ENCODE data around the gene NUBPL. TPM values are rescaled to one million over a fixed set of nuclear protein-coding genes. Genes with fewer than 3 reads are reported as not detected.
"Not testable (repeated sequence)": the region's sequence is repeated elsewhere in the genome, so short reads cannot be mapped to it uniquely, and the experiment has no call there.

NUBPL gene
- total RNA-seq, 2 donors from 2014 or later = 6.7 to 13.1 TPM

DNA sequence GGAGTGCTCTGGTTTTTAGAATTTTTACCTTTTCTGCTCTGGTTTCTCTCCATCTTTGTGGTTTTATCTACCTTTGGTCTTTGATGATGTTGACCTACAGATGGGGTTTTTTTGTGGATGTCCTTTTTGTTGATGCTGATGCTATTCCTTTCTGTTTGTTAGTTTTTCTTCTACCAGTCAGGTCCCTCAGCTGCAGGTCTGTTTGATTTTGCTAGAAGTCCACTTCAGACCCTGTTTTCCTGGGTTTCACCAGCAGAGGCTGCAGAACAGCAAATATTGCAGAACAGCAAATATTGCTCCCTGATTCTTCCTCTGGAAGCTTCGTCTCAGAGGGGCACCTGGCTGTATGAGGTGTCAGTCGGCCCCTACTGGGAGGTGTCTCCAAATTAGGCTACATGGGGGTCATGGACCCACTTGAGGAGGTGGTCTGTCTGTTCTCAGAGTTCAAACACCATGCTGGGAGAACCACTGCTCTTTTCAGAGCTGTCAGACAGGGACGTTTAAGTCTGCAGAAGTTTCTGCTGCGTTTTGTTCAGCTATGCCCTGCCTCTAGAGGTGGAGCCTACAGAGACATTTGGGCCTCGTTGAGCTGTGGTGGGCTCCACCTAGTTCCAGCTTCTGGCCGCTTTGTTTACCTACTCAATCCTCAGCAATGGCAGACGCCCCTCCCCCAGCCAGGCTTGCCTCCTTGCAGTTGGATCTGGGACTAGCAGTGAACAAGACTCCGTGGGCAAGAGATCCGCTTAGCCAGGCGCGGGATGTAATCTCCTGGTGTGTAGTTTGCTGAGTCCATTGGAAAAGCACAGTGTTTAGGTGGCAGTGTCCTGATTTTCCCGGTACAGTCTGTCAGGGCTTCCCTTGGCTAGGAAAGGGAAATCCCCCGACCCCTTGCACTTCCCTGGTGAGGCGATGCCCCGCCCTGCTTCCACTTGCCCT, 250.8 kb downstream of the NUBPL start:
- Mint-ChIP-seq H3K9me3 (peaks cover 23% of the 10 kb centered on the region), H3K36me3 (ENCODE audit: low read depth) (peaks cover 28% of the 10 kb centered on the region)
- not testable (repeated sequence) for ATAC-seq (replicated peaks); H3K27me3 Mint-ChIP-seq; H3K4me3 Mint-ChIP-seq; H3K4me1 Mint-ChIP-seq; H3K27ac Mint-ChIP-seq

DNA sequence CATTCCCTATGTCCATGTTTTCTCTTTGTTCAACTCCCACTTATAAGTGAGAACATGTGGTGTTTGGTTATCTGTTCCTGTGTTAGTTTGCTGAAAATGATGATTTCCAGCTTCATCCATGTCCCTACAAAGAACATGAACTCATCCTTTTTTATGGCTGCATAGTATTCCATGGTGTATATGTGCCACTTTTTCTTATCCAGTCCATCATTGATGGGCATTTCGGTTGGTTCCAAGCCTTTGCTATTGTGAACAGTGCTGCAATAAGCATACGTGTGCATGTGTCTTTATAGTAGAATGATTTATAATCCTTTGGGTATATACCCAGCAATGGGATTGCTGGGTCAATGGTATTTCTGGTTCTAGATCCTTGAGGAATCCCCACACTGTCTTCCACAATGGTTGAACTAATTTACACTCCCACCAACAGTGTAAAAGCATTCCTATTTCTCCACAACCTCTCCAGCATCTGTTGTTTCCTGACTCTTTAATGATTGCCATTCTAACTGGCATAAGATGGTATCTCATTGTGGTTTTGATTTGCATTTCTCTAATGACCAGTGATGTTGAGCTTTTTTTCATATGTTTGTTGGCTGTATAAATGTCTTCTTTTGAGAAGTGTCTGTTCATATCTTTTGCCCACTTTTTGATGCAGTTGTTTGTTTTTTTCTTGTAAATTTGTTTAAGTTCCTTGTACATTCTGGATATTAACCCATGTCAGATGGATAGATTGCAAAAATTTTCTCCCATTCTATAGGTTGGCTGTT, 252.7 kb downstream of the NUBPL start:
- not testable (repeated sequence) for ATAC-seq (replicated peaks); H3K4me3 Mint-ChIP-seq; H3K4me1 Mint-ChIP-seq; H3K27me3 Mint-ChIP-seq; H3K27ac Mint-ChIP-seq
- H3K36me3 Mint-ChIP-seq (ENCODE audit: low read depth) = peaks cover 31% of the 10 kb centered on the region
- peaks cover 24% of the 10 kb centered on the region for H3K9me3 Mint-ChIP-seq

DNA sequence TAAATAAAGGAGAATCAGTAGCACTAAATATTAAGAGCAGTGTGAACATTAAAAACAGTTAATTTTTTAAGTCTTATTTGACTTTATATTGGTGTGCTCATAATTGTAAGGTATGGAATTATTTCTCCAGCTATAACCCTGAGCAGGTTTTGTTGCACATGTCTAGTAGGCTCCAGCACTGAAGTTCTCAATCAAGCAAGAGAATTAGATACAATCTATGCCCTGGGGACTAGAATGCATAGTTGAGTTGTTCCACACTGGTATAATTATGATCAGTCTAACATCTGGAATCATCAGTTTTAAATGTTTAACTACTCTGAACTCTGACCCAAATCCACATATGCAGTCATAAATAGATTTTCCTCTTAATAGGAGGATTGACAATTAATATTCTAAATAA, 258.1 kb downstream of the NUBPL start:
- Mint-ChIP-seq H3K27me3 (no peaks in the 10 kb centered on the region), H3K9me3 (peaks cover 11% of the 10 kb centered on the region), H3K4me1 (no peaks in the 10 kb centered on the region), H3K27ac (no peak overlapping the region), H3K36me3 (ENCODE audit: low read depth) (peaks cover 22% of the 10 kb centered on the region), H3K4me3 (no peak overlapping the region)
- no peak for ATAC-seq (replicated peaks)

DNA sequence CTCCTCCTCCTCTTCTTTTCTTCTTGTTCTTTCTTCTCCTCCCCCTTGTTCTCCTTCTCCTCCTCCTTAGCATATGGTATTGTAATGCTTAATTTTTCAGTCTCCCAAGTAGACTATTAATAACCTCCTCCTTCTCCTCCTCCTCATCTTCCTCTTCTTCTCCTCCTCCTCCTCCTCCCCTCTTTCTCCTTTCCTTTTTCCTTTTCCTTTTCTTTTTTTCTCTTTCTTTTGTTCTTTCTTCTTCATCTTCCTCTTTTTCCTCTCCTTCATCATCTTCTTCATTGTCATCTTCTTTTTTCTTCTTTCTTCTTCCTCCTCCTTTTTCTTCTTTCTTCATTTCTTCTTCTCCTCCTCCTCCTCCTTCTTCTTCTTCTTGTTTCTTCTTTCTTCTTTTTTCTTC, 264.3 kb downstream of the NUBPL start:
- Mint-ChIP-seq H3K4me3 (no peak overlapping the region), H3K9me3 (no peaks in the 10 kb centered on the region), H3K4me1 (no peaks in the 10 kb centered on the region), H3K36me3 (ENCODE audit: low read depth) (peaks cover 8% of the 10 kb centered on the region), H3K27ac (no peak overlapping the region), H3K27me3 (no peaks in the 10 kb centered on the region)
- no peak for ATAC-seq (replicated peaks)

GRCh38 chr14:31827325-31827724, 266.1 kb downstream of the NUBPL start:
- H3K27ac Mint-ChIP-seq = no peak overlapping the region
- H3K9me3 Mint-ChIP-seq = no peaks in the 10 kb centered on the region
- H3K36me3 Mint-ChIP-seq (ENCODE audit: low read depth) = peaks cover 8% of the 10 kb centered on the region
- H3K4me1 Mint-ChIP-seq = peaks cover 5% of the 10 kb centered on the region
- H3K4me3 Mint-ChIP-seq = no peak overlapping the region
- no peaks in the 10 kb centered on the region for H3K27me3 Mint-ChIP-seq
- no peak for ATAC-seq (replicated peaks)

- Mint-ChIP-seq H3K36me3 (ENCODE audit: low read depth) (peaks cover 8% of the 10 kb centered on the region), H3K27me3 (no peaks in the 10 kb centered on the region), H3K27ac (no peak overlapping the region), H3K9me3 (no peaks in the 10 kb centered on the region), H3K4me3 (no peak overlapping the region), H3K4me1 (peaks cover 5% of the 10 kb centered on the region)
- ATAC-seq (replicated peaks) = no peak
Observed at GRCh38 chr14:31828946-31829868, 268.0 kb downstream of the NUBPL start.

DNA sequence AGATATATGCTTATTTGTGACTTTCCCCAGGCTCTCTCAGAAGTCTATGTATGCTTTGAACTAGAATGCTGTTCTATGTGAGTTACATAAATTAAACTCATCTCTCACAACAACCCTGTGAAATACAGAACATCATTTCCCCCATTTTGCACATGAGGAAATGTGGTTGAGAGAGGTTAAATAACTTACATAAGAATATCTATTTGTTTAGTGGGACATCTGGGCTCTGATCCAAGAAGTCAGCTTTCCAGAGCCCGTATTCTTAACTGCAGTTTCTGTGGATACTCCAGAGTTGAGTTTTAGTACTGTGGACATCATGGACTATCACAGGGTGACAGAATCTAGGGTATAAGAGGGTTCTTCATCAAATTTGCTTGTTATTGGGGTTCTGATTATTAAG, 273.4 kb downstream of the NUBPL start:
- H3K27ac Mint-ChIP-seq = no peak overlapping the region
- H3K9me3 Mint-ChIP-seq = no peaks in the 10 kb centered on the region
- no peak overlapping the region for H3K4me3 Mint-ChIP-seq
- H3K4me1 Mint-ChIP-seq = peaks cover 5% of the 10 kb centered on the region
- no peaks in the 10 kb centered on the region for H3K27me3 Mint-ChIP-seq
- no peaks in the 10 kb centered on the region for H3K36me3 Mint-ChIP-seq (ENCODE audit: low read depth)
- ATAC-seq (replicated peaks) = no peak

DNA sequence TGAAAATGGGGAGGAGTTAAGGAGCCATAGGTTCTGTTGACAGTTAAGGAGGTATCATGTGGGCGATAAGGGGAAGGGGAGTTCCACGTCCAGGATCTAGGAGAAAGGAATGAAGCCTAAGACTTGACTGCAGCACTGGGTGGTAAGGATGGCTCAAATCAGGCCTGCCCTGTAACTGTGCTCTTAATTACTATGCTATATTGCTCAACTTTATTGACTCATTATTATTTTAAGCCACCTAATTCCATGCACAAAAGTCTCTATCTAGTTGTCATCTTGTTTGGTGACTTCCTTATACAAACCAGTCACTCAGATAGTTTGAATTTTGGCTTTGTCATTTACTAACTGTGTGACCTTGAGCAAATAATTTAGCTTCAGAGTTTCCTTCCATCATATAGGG, 273.8 kb downstream of the NUBPL start:
- Mint-ChIP-seq H3K4me3 (no peak overlapping the region), H3K27ac (no peak overlapping the region), H3K4me1 (peaks cover 5% of the 10 kb centered on the region), H3K9me3 (no peaks in the 10 kb centered on the region), H3K36me3 (ENCODE audit: low read depth) (no peaks in the 10 kb centered on the region), H3K27me3 (no peaks in the 10 kb centered on the region)
- no peak for ATAC-seq (replicated peaks)

DNA sequence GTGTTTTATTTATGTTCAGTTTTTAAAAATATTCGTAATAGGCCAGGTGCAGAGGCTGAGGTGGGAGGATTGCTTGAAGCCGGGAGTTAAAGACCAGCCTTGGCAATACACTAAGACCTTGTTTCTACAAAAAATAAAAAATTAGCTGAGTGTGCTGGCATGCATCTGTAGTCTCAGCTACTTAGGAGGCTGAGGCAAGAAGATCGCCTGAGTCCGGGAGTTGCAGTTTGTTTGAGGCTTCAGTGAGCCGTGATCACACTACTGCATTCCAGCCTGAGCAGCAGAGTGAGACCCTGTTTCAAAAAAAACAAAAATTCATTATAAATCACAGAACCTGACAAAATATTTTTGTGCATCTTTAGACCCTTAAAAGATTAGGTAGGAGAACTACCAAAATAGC, 275.8 kb downstream of the NUBPL start:
- H3K4me1 Mint-ChIP-seq = no peaks in the 10 kb centered on the region
- no peaks in the 10 kb centered on the region for H3K27me3 Mint-ChIP-seq

DNA sequence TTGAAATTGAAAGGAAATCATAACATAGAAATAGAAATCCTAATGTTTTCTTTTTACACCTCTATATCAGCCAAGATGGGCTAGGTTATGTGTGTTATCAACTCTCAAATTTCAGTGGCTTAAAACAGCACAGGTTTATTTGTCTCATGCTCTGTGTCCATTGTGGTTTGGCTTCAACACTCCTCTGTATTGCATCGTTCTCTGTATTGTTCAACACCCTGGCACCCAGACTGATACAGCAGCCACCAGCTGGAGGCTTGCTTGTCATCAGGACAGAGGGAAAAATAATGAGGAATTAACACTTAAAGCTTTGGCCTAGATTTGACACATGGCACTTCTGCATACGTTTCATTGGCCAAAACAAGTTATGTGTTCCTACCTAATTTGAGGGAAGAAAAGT, 281.7 kb downstream of the NUBPL start:
- no peak for ATAC-seq (replicated peaks)
- no peaks in the 10 kb centered on the region for H3K9me3 Mint-ChIP-seq

More for the DNA sequence above, 275.8 kb downstream of the NUBPL start:
- Mint-ChIP-seq H3K27ac (no peak overlapping the region), H3K9me3 (no peaks in the 10 kb centered on the region), H3K36me3 (ENCODE audit: low read depth) (no peaks in the 10 kb centered on the region), H3K4me3 (no peak overlapping the region)
- no peak for ATAC-seq (replicated peaks)

DNA sequence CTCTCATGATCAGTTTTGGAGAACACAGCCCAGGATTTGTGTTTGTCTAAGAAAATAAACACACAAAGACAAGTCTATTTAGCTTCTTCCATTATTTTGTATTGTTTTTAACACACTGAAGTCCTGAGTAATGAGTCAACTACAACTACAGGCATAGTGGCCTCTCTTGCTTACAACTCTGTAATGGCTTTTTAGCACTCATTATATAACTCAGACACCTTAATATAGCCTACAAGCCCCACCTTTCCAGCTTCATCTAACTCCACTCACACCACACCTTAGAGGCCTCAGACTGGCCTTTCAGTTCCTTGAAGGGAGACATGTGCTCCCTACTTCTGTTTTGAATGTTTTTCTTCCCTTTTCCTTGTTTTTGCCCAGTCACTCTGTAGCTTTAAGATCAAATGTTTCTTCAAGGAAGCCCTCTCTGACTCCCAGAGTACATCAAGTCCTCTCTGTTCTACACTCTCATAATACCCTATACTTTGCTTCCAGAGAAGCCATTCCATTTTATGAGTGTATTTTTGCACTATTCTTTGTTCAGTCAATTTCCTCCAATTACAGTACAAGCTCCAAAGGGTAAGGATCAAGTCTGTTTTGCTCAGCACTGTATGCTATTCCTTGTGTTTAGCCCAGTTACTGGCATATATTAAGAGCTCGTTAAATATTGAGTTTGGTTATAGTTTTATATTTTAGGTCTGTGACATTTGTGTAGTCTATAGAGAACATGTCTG, 282.3 kb downstream of the NUBPL start:
- Mint-ChIP-seq H3K36me3 (ENCODE audit: low read depth) (peaks cover 9% of the 10 kb centered on the region), H3K4me1 (no peaks in the 10 kb centered on the region), H3K9me3 (no peaks in the 10 kb centered on the region), H3K4me3 (no peak overlapping the region), H3K27ac (no peak overlapping the region), H3K27me3 (no peaks in the 10 kb centered on the region)
- ATAC-seq (replicated peaks) = no peak

More for the DNA sequence above, 281.7 kb downstream of the NUBPL start:
- H3K4me1 Mint-ChIP-seq = no peaks in the 10 kb centered on the region
- H3K27me3 Mint-ChIP-seq = no peaks in the 10 kb centered on the region
- peaks cover 9% of the 10 kb centered on the region for H3K36me3 Mint-ChIP-seq (ENCODE audit: low read depth)
- no peak overlapping the region for H3K4me3 Mint-ChIP-seq
- no peak overlapping the region for H3K27ac Mint-ChIP-seq

- peaks cover 6% of the 10 kb centered on the region for H3K9me3 Mint-ChIP-seq
- peaks cover 55% of the 10 kb centered on the region for H3K36me3 Mint-ChIP-seq (ENCODE audit: low read depth)
- H3K27ac Mint-ChIP-seq = no peak overlapping the region
- no peaks in the 10 kb centered on the region for H3K27me3 Mint-ChIP-seq
- no peak overlapping the region for H3K4me3 Mint-ChIP-seq
- no peaks in the 10 kb centered on the region for H3K4me1 Mint-ChIP-seq
- no peak for ATAC-seq (replicated peaks)
Observed at GRCh38 chr14:31854508-31855075, 293.4 kb downstream of the NUBPL start.

DNA sequence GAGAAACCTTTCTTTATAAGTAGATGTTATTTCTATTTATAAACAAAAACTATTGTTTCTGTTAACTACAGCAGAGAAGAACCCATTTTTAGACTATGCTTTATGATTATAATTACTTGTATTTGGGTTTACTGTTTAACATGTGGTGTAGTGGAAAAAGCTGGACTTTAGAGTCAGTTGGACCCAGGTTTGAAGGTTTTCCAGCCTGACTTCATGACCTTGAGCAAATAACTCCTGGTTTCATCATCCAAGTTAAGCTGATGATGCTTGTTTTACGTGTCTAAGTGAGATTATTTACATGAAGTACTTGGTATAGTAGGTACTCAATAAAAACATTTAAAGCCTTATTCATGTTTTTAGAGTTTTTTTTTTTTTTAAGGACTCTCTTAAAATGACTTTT, 294.1 kb downstream of the NUBPL start:
- Mint-ChIP-seq H3K27ac (no peak overlapping the region), H3K4me3 (no peak overlapping the region), H3K4me1 (no peaks in the 10 kb centered on the region), H3K36me3 (ENCODE audit: low read depth) (peaks cover 53% of the 10 kb centered on the region), H3K27me3 (no peaks in the 10 kb centered on the region), H3K9me3 (peaks cover 6% of the 10 kb centered on the region)
- no peak for ATAC-seq (replicated peaks)

Data from activated T-helper 17 cell treated with anti-CD3 and anti-CD28 coated beads, Interleukin-2, amount 50 U/mL, for 72 hours (primary cell).